Bronchial epithelial cell (primary cell): Measurements from ENCODE around the gene ALDH3B2. TPM values are rescaled to one million over a fixed set of nuclear protein-coding genes. Genes with fewer than 3 reads are reported as not detected.

Source experiments
- DNase-seq: peaks from one replicate; pipeline ENCODE4 v3.0.0-alpha.2; 2010; ENCODE audit warnings: low read depth
- FAIRE-seq: peaks from 2 replicates; lab custom pipeline; 2011; peaks lifted over from hg19 to GRCh38; lab: Jason Lieb, UNC
- H3K27me3 ChIP-seq: 2 replicates; pipeline ENCODE4 v1.5.1; 2011; ENCODE audit warnings: low read length; ENCODE audit not compliant: control insufficient read depth, insufficient read depth
- H3K36me3 ChIP-seq: 2 replicates; pipeline ENCODE4 v1.5.1; 2011; ENCODE audit warnings: low read length; ENCODE audit not compliant: control insufficient read depth, insufficient read depth
- H3K4me3 ChIP-seq: 2 replicates; pipeline ENCODE4 v1.5.1; 2011; ENCODE audit warnings: mild to moderate bottlenecking, low read depth, low read length, control low read depth
- total RNA-seq: library from RNA; depleted of rRNA; stranded (reverse); fragments of >200 nt; gene quantifications from 2 replicates; pipeline ENCODE4 v1.2.1, GENCODE V29; 2014
- TF ChIP-seq, protein P1 (sequence below): IDR thresholded peaks from 2 replicates; pipeline ENCODE4 v1.5.1; 2011; ENCODE audit warnings: mild to moderate bottlenecking, moderate library complexity, low read length, control low read depth, inconsistent platforms; ENCODE audit not compliant: insufficient read depth, severe bottlenecking

ALDH3B2 gene
- total RNA-seq, 1 donor from 2014 or later, result 17.9 TPM

DNA sequence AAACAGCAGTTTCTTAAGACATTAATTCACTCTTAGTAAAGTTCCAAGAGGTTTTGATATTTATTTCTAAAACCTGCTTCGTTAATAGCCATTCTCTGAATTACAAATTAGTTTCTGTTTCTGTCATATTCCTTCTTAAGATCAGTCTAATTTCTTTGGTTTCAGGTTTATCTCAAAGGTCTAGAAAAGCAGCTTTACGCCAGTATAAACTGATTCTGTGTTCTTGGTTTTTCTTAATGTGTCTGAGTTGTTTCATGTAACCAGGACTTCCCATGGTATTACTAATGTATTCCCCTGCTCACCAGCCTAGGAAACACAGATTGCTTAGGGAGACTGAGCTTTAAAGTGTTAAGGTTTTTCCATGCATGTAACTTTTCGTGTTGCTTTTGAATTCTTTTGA is 17.1 kb downstream of the ALDH3B2 start:
- TF ChIP-seq, protein P1, sequence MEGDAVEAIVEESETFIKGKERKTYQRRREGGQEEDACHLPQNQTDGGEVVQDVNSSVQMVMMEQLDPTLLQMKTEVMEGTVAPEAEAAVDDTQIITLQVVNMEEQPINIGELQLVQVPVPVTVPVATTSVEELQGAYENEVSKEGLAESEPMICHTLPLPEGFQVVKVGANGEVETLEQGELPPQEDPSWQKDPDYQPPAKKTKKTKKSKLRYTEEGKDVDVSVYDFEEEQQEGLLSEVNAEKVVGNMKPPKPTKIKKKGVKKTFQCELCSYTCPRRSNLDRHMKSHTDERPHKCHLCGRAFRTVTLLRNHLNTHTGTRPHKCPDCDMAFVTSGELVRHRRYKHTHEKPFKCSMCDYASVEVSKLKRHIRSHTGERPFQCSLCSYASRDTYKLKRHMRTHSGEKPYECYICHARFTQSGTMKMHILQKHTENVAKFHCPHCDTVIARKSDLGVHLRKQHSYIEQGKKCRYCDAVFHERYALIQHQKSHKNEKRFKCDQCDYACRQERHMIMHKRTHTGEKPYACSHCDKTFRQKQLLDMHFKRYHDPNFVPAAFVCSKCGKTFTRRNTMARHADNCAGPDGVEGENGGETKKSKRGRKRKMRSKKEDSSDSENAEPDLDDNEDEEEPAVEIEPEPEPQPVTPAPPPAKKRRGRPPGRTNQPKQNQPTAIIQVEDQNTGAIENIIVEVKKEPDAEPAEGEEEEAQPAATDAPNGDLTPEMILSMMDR, result no peak
- FAIRE-seq (no peak), DNase-seq (peak; percentile 35)
- H3K4me3 ChIP-seq, result no peak overlapping the region
- no peaks in the 10 kb centered on the region for H3K36me3 ChIP-seq
- H3K27me3 ChIP-seq, result no peaks in the 10 kb centered on the region

DNA sequence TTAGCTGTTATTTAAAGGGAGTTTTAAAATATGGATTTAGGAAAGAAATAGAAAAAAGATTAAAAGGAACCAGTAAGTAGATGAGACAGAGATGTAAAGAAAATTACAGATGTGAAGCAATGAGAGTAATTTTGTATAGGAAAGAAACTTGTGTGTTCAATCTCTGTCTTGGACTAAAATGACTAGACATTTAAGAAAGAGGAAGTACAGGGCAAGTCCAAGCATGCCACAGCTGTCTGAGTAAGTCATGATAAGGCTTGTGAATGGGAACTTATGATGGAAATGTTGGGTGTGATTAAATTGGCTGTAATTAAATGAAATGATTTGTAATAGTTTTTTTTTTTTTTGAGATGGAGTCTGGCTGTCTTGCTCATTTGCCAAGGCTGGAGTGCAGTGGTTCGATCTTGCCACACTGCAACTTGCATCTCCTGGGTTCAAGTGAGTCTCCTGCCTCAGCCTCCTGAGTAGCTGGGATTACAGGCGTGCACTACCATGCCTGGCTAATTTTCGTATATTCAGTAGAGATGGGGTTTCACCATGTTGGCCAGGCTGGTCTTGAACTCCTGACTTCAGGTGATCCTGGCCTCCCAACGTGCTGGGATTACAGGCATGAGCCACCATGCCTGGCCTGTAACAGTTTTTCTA is 18.0 kb downstream of the ALDH3B2 start:
- Histone ChIP-seq H3K27me3 (no peaks in the 10 kb centered on the region), H3K36me3 (no peaks in the 10 kb centered on the region), H3K4me3 (no peak overlapping the region)
- DNase-seq (peak; percentile 98), FAIRE-seq (no peak)
- TF ChIP-seq, protein P1, result no peak

DNA sequence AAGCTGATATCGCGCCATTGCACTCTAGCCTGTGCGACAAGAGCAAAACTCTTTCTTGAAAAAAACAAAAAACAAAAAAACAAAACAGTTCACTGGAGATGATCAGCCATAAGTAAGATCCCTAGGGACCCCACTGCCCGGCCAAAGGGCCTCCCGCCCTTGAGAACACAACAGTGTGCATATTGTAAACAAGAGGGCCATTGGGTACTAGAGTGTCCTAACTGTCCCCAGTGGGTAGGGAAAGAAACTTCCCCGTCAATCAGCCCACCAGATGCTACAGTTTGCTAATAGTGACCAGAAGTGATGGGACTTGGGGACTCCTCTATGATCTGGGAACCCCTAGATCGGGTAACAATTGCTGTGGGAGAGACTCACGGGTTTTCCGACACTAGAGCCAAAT is 20.2 kb downstream of the ALDH3B2 start:
- no peaks in the 10 kb centered on the region for H3K36me3 ChIP-seq
- no peak overlapping the region for H3K4me3 ChIP-seq
- TF ChIP-seq, protein P1, result no peak
- FAIRE-seq, result no peak
- H3K27me3 ChIP-seq, result no peaks in the 10 kb centered on the region
- DNase-seq, result no peak

DNA sequence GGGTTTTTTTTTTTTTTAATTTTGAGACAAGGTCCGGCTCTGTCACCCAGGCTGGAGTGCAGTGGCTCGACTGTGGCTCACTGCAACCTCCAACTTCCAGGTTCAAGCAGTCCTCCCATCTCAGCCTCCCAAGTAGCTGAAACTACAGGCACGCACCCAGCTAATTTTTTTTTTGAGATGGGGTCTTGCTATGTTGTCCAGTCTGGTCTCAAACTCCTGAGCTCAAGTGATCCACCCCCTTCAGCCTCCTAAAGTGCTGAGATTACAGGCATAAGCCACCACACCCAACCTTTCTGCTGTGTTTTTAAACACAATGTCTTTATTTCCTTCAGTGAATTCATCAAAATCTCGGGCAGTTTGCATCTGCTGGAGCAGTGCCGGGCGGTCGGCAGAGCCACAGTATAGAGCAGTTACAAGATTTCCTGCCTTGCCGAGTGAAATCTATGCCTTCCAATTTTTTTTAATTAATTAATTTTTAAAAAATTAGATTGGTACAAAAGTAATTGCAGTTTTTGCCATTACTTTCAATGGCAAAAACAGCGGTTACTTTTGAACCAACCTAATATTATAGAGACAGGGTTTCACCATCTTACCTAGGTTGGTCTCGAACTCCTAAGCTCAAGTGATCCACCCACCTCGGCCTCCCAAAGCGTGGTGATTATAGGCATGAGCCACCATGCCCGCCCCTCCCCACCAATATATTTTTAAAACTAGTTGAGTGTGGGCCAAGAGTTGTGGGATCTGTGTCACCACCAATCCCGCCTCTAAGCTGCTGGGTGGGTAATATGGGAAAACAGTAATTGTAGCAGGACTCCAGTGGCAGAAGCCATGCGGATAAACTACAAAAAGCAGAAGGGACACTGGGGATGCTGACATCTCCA is 21.2 kb downstream of the ALDH3B2 start:
- DNase-seq, result no peak
- TF ChIP-seq, protein P1, result no peak
- no peak for FAIRE-seq

DNA sequence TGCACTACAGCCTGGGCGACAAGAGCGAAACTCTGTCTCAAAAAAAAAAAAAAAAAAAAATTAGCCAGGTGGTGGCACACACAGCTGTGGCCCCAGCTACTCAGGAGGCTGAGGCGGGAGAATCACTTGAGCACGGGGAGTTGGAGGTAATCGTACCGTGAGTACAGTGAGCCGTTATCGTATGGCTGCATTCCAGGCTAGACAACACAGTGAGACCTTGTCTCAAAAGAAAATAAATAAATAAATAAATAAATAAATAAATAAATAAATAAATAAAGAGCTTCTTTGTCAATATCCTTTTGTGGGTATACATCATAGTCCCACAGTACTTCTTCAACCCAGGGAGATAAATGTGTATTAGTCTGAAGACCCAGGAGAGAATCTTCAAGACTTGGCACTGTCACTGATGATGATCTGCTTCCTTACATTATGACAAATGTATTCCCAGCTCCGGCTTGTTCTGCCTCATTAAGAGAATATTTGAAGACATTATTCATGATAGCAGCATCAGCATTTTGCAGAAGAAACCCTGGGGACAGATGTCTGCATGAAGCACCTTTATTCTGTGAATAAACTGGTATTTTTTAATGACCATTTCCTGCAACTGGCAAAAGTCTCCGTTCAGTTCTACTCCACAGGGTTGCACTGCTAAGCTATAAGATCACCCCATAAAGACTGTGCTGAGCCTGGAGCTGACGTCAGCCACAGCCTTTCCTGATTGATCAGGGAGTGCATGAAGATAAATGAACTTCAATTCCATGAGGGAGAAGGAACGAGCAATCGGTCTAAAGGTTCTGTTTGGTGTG is 22.2 kb downstream of the ALDH3B2 start:
- DNase-seq (no peak), FAIRE-seq (no peak)
- H3K27me3 ChIP-seq, result no peaks in the 10 kb centered on the region
- H3K36me3 ChIP-seq, result no peaks in the 10 kb centered on the region
- TF ChIP-seq, protein P1, result no peak
- H3K4me3 ChIP-seq, result no peak overlapping the region

More for the DNA sequence above, 21.2 kb downstream of the ALDH3B2 start:
- Histone ChIP-seq H3K4me3 (no peak overlapping the region), H3K36me3 (no peaks in the 10 kb centered on the region), H3K27me3 (no peaks in the 10 kb centered on the region)
